Activated CD4-positive, alpha-beta memory T cell treated with anti-CD3 and anti-CD28 coated beads for 36 hours (primary cell): Measurements from ENCODE around the gene CNPY1. TPM values are rescaled to one million over a fixed set of nuclear protein-coding genes. Genes with fewer than 3 reads are reported as not detected.

Source experiments
- CTCF ChIA-PET: fragments of 350-600 bp; sonication (Branson Sonifier 250); formaldehyde crosslinking; loops from one replicate; lab custom pipeline; 2021; ENCODE audit warnings: antibody characterized with exemption, inconsistent platforms; lab: Charles Lee
- POLR2A ChIA-PET: fragments of 350-600 bp; sonication (Branson Sonifier 250); formaldehyde crosslinking; loops from one replicate; lab custom pipeline; 2021; ENCODE audit warnings: antibody characterized with exemption; lab: Charles Lee
- DNase-seq: peaks from one replicate; pipeline ENCODE4 v3.0.0-alpha.2; 2020
- H3K27ac Mint-ChIP-seq: one replicate; pipeline ENCODE4 v1.8.0; 2021; ENCODE audit warnings: mixed read lengths
- H3K27me3 Mint-ChIP-seq: one replicate; pipeline ENCODE4 v1.8.0; 2021; ENCODE audit warnings: mixed read lengths
- H3K36me3 Mint-ChIP-seq: one replicate; pipeline ENCODE4 v1.8.0; 2021; ENCODE audit warnings: mixed read lengths
- H3K4me1 Mint-ChIP-seq: one replicate; pipeline ENCODE4 v1.8.0; 2021; ENCODE audit warnings: low read depth, mixed read lengths
- H3K4me3 Mint-ChIP-seq: one replicate; pipeline ENCODE4 v1.8.0; 2021; ENCODE audit warnings: mild to moderate bottlenecking, mixed read lengths
- H3K9me3 Mint-ChIP-seq: one replicate; pipeline ENCODE4 v1.8.0; 2021; ENCODE audit warnings: mixed read lengths
- intact Hi-C: fragments of 100-400 bp; cut with micrococcal nuclease; formaldehyde crosslinking; loops from one replicate; pipeline ENCODE4 v1.15.1; 2023
- total RNA-seq, 2 experiments: library from RNA; stranded (reverse); gene quantifications; one replicate each; pipeline ENCODE4 v1.2.3, GENCODE V29; 2021

The CNPY1 gene
- total RNA-seq, 2 experiments from 2014 or later, result not detected

DNA sequence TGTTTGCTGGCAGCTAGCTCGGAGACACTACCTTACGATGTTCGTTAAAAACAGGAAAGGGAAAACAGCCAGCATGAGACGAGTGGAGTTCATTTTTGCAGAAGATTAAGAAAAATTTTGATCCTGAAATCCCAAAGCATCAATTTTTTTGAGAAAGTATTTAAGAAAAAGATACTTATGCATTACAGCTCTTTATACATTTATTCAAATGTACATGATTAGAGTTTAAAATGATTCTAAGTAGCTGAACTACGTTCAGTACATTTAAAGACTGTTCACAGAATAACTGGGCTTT is 34.7 kb downstream of the CNPY1 start:
- CTCF ChIA-PET, result interaction anchor here (1.2 kb wide), 1 partner anchor 87 kb away, joined by 3 read pairs; no protein-coding TSS in a partner anchor
- H3K27ac Mint-ChIP-seq, result no peak overlapping the region
- intact Hi-C loops, result loop anchor here (2.0 kb wide), 1 partner anchor 137 kb away; no protein-coding TSS in a partner anchor
- DNase-seq, result no peak
- POLR2A ChIA-PET, result no interaction called here
- H3K9me3 Mint-ChIP-seq, result no peaks in the 10 kb centered on the region
- peaks cover 15% of the 10 kb centered on the region for H3K4me1 Mint-ChIP-seq
- peaks cover 5% of the 10 kb centered on the region for H3K36me3 Mint-ChIP-seq
- H3K27me3 Mint-ChIP-seq, result peaks cover 60% of the 10 kb centered on the region
- H3K4me3 Mint-ChIP-seq, result no peak overlapping the region

- intact Hi-C loops, result loop anchor here (2.0 kb wide), 1 partner anchor 136 kb away; no protein-coding TSS in a partner anchor
- H3K4me3 Mint-ChIP-seq, result no peak overlapping the region
- POLR2A ChIA-PET, result no interaction called here
- peaks cover 61% of the 10 kb centered on the region for H3K27me3 Mint-ChIP-seq
- H3K4me1 Mint-ChIP-seq, result peaks cover 15% of the 10 kb centered on the region
- DNase-seq, result no peak
- H3K36me3 Mint-ChIP-seq, result peaks cover 5% of the 10 kb centered on the region
- no peaks in the 10 kb centered on the region for H3K9me3 Mint-ChIP-seq
- CTCF ChIA-PET, result interaction anchor here (0.8 to 1.2 kb wide), 2 partner anchors 10 to 88 kb away, joined by 3 read pairs; no protein-coding TSS in a partner anchor
- H3K27ac Mint-ChIP-seq, result no peak overlapping the region
Observed at GRCh38 chr7:155510975-155511701, 35.2 kb downstream of the CNPY1 start.

GRCh38 chr7:155509725-155510551 is 36.4 kb downstream of the CNPY1 start:
- no peaks in the 10 kb centered on the region for H3K9me3 Mint-ChIP-seq
- POLR2A ChIA-PET, result no interaction called here
- intact Hi-C loops, result loop anchor here (2.0 kb wide), 2 partner anchors 43 to 135 kb away; no protein-coding TSS in a partner anchor
- H3K4me3 Mint-ChIP-seq, result peak overlapping the region; percentile 28
- DNase-seq, result no peak
- peaks cover 15% of the 10 kb centered on the region for H3K4me1 Mint-ChIP-seq
- H3K27me3 Mint-ChIP-seq, result peaks cover 65% of the 10 kb centered on the region
- CTCF ChIA-PET, result interaction anchor here (0.8 kb wide), 1 partner anchor 130 kb away, joined by 3 read pairs; no protein-coding TSS in a partner anchor
- H3K27ac Mint-ChIP-seq, result no peak overlapping the region
- peaks cover 5% of the 10 kb centered on the region for H3K36me3 Mint-ChIP-seq

DNA sequence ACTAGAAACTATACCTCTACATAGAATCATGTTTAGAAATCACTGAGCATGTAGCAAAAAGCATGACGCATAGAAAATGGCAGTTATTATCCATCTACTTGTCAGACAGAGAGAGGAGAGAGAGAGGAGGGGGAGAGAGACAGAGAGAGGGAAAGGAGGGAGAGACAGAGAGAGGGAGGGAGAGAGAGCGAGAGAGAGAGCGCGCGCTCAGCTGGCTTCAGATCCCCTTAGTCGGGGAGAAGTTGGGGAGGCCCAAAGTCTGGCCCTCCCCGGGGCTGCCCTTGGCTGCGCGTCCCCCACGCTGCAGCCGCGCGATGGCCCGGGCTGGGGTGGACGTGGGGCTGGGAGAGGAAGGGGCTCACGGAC is 37.0 kb downstream of the CNPY1 start:
- ChIA-PET CTCF (no interaction called here), POLR2A (no interaction called here)
- Mint-ChIP-seq H3K4me1 (peaks cover 15% of the 10 kb centered on the region), H3K4me3 (no peak overlapping the region), H3K9me3 (no peaks in the 10 kb centered on the region), H3K36me3 (peaks cover 5% of the 10 kb centered on the region), H3K27me3 (peaks cover 67% of the 10 kb centered on the region), H3K27ac (no peak overlapping the region)
- DNase-seq, result no peak
- intact Hi-C loops, result loop anchor here (2.0 kb wide), 1 partner anchor 43 kb away; no protein-coding TSS in a partner anchor

GRCh38 chr7:155508376-155509358 is 37.7 kb downstream of the CNPY1 start:
- Mint-ChIP-seq H3K27ac (no peak overlapping the region), H3K4me1 (peaks cover 15% of the 10 kb centered on the region), H3K27me3 (peaks cover 67% of the 10 kb centered on the region), H3K9me3 (no peaks in the 10 kb centered on the region), H3K36me3 (peaks cover 5% of the 10 kb centered on the region), H3K4me3 (no peak overlapping the region)
- ChIA-PET POLR2A (no interaction called here), CTCF (no interaction called here)
- DNase-seq, result no peak
- intact Hi-C loops, result loop anchor here (2.0 kb wide), 1 partner anchor 42 kb away; no protein-coding TSS in a partner anchor

GRCh38 chr7:155507576-155507975 is 38.8 kb downstream of the CNPY1 start:
- no peak for DNase-seq
- Mint-ChIP-seq H3K27me3 (peaks cover 76% of the 10 kb centered on the region), H3K27ac (no peak overlapping the region), H3K9me3 (no peaks in the 10 kb centered on the region), H3K36me3 (peaks cover 5% of the 10 kb centered on the region), H3K4me3 (no peak overlapping the region), H3K4me1 (peaks cover 15% of the 10 kb centered on the region)
- POLR2A ChIA-PET, result no interaction called here
- intact Hi-C loops, result no loop called here
- CTCF ChIA-PET, result interaction anchor here (0.7 kb wide), 1 partner anchor 580 kb away, joined by 3 read pairs; no protein-coding TSS in a partner anchor

DNA sequence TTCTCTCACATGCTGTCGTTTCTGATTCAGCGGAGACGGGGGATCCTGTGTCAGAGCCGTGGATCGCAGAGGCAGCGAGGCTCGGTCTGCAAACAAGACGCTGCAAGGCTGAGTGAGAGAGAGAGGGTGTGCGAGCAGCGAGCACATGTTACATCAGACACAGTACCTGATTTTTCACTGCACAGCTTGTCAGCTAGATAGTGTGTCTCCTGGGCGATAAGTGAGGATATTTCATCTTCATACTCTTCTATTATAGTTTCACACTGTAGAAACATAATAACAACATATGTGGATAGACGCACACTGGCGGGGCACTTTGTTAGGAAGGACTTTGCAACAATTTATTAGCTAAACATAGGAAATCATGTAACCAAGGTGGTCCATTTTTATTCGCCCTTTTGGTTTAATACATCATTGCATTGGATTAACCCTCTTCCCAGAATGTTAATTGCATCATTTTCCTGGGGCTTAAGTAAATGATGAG is 39.5 kb downstream of the CNPY1 start:
- Mint-ChIP-seq H3K4me1 (peaks cover 15% of the 10 kb centered on the region), H3K27ac (no peak overlapping the region), H3K4me3 (no peak overlapping the region), H3K9me3 (no peaks in the 10 kb centered on the region), H3K27me3 (peaks cover 76% of the 10 kb centered on the region), H3K36me3 (peaks cover 5% of the 10 kb centered on the region)
- intact Hi-C loops, result no loop called here
- ChIA-PET POLR2A (no interaction called here), CTCF (interaction anchor here (0.7 kb wide), 1 partner anchor 579 kb away, joined by 3 read pairs; no protein-coding TSS in a partner anchor)
- DNase-seq, result peak; percentile 27

DNA sequence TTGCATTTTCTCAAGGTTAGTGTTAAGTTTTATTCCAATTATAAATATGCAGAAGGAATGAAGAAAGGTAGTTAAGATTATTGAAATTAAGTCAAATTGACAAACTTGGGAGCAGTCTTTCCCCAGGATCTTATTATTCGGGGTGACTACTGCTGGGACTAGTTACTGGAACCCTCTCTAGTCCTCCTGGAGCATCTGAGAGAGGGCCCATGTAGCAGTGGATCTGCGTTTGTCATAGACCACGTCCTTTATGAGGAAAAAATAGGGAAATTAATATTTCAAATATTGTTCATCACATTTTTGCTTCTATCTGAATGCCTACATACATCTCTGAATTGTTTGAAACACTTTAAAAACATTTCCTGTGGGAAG is 41.0 kb downstream of the CNPY1 start:
- intact Hi-C loops, result no loop called here
- H3K27me3 Mint-ChIP-seq, result peaks cover 72% of the 10 kb centered on the region
- CTCF ChIA-PET, result interaction anchor here (1.2 kb wide), 1 partner anchor 591 kb away, joined by 3 read pairs; no protein-coding TSS in a partner anchor

GRCh38 chr7:155497149-155497901 is 49.0 kb downstream of the CNPY1 start:
- no peak overlapping the region for H3K4me3 Mint-ChIP-seq
- DNase-seq, result no peak
- intact Hi-C loops, result no loop called here
- POLR2A ChIA-PET, result no interaction called here
- H3K9me3 Mint-ChIP-seq, result no peaks in the 10 kb centered on the region
- no peaks in the 10 kb centered on the region for H3K4me1 Mint-ChIP-seq
- no peak overlapping the region for H3K27ac Mint-ChIP-seq
- H3K36me3 Mint-ChIP-seq, result no peaks in the 10 kb centered on the region
- H3K27me3 Mint-ChIP-seq, result peaks cover 23% of the 10 kb centered on the region
- CTCF ChIA-PET, result no interaction called here

More for the DNA sequence above, 41.0 kb downstream of the CNPY1 start:
- DNase-seq, result no peak
- peaks cover 15% of the 10 kb centered on the region for H3K4me1 Mint-ChIP-seq
- no peak overlapping the region for H3K27ac Mint-ChIP-seq
- H3K36me3 Mint-ChIP-seq, result peaks cover 5% of the 10 kb centered on the region
- POLR2A ChIA-PET, result no interaction called here
- H3K4me3 Mint-ChIP-seq, result no peak overlapping the region
- H3K9me3 Mint-ChIP-seq, result no peaks in the 10 kb centered on the region

DNA sequence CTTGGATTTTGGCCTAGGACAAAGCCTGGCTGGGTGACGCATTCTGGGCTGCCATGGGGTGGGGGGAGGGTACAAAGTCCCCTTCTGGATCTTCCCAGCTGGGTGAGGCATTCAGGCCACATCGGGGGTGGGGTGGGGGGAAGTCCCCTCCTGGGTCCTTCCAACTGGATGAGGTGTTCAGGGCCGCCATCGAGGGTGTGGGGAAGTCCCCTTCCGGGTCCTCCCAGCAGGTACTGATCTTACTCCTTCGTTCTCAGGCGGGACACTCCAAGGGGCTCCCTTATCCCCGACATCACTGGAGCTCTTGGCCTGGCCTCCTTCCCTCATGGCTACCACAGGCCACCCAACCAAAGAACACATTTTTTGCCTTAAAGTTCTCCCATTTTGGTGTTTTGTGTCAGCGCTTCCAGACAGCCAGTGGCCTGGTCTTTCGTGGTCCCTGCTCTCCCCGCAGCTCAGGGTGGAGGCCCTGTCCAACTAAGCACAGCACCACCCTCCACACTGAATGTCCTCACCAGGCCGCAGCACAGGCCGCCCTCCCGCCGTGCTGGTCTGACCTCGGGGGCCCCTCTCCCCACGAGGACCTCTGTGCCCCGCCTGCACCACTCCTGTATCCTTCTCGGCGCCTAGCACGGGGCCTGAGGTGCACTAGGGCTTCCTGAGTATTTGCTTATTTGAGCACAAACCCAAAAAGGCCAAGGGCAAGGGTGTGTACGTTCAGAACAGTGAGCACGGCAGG is 49.9 kb downstream of the CNPY1 start:
- CTCF ChIA-PET, result interaction anchor here (0.6 kb wide), 1 partner anchor 18 kb away, joined by 4 read pairs; no protein-coding TSS in a partner anchor
- no peak overlapping the region for H3K27ac Mint-ChIP-seq

More for the DNA sequence above, 49.9 kb downstream of the CNPY1 start:
- Mint-ChIP-seq H3K4me1 (peaks cover under 1% of the 10 kb centered on the region), H3K36me3 (no peaks in the 10 kb centered on the region), H3K9me3 (no peaks in the 10 kb centered on the region), H3K27me3 (peaks cover 27% of the 10 kb centered on the region), H3K4me3 (no peak overlapping the region)
- intact Hi-C loops, result no loop called here
- no peak for DNase-seq
- POLR2A ChIA-PET, result no interaction called here
